GM19193 (cell line): ENCODE data around the gene ECI1.

ENCODE experiments used
- POLR2A ChIP-seq: IDR thresholded peaks from 4 replicates; pipeline ENCODE4 v1.6.1; 2011; ENCODE audit not compliant: insufficient read depth, insufficient read length; ENCODE audit errors: extremely low read depth

The ECI1 gene

DNA sequence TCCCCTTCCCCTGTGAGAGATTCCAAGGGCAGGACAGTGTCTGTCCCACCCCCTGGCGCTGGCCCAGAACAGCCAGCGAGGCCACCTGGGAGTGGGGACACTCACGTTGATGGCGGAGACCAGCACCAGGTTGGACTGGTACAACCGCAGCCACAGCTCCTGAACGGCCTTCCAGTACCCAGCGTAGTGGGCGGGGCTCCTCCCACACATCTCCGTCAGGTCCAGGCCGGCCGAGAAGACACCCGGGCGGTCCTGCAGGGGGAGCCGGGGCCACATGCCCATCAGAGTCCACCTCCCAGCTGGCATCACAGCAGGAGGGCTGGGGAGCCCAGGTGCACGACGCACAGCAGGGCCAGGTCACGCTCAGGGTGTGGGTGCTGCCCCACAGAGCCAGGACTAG, 7.1 kb downstream of the ECI1 start:
- TF ChIP-seq POLR2A = no peak

DNA sequence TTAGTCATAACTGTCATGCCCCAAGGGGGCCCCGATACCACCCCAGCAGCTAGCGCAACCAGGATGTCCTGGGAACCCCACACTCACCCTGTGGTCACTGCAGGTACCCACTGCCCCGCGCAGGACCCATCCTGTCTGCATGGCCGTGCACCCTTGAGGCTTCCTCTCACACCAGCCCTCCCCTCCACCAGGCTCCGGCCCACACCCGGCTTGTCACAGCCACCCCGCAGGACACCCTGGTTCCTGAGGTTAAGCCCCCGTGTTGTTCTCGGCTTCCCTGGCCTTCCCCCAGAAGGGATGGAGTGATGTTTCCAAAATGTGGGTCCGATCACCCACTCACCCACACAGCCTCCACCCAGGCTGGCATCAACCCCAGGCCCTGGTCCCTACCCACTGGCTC, 7.6 kb downstream of the ECI1 start:
- no peak for TF ChIP-seq POLR2A

DNA sequence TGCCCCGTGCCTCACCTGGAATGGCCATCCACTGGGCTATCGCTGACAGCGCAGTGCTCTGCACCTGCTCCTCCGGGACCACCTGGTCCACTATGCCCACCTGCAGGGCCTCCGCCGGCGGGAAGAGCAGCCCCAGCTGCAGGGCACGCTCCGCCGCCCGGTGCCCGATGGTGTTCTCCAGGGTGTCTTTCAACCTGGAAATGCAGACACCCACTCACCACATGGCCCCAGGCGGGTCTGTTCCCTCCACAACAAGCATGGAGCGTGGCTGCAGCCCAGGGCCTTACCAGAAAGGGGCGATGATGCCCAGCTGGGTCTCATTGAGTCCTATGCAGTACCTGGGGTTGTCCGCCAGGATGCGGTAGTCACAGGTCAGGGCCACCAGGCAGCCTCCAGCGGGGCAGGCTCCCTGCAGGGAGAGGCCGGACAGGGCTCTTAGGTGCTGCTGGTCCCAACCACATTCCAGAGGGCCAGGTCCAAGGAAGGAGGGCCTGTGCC, 8.3 kb downstream of the ECI1 start:
- TF ChIP-seq POLR2A = no peak

DNA sequence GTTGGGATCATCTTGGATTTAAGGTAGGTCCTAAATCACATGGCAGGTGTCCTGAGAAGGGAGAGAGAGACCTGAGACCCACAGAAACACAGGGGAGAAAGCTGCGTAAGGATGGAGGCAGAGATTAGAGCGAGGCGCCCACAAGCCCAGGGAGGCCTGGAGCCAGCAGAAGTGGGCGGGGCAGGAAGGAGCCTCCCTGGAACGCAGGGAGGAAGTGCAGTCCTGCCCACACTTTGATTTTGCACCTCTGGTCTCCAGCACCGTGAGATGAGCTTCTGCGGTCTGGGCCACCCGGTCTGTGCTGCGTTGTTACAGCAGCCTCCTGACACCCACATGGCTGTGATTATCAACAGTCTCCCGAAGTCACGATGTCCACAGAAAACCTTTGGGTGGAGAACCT, 8.8 kb downstream of the ECI1 start:
- TF ChIP-seq POLR2A = no peak

DNA sequence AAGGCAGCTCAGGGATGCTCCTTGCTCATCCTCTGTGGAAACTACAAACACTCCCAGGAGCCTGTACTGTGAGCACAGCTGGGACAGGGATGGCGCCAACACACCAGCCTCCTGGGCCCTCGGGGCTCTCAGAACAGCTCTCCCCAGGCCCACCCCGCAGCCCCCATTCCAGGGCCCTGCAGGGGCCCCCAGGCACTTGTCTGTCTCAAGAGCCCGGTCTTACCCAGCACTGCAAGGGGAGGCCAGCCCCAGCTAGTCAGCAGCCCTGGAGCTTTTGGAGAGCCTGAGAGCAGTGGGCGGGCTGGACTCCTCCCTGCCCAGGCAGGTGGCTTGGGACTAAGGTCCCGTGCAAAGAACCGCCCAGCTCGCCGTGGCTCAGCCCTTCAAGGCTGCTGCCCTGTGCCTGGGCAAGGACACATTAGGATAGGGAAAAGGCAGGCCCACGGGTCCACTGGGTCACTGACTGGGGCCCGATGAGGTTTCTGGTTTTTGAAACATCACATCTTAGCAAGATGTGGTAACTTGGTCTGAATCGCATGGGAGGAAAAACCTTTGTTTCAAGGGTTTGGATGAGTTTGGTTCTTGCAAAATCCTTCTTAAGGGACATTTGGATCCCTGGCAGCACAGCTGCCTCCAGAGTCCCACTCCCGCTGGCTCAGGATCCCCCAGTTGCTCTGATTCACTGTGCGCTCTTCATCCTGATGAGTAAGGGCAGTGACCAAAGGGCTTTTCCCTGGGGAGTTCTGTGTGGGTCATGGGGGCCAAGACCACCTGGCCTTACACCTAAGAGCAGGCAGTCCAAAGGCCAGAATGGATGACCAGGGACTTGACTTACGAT, 12.3 kb downstream of the ECI1 start:
- TF ChIP-seq POLR2A = no peak

DNA sequence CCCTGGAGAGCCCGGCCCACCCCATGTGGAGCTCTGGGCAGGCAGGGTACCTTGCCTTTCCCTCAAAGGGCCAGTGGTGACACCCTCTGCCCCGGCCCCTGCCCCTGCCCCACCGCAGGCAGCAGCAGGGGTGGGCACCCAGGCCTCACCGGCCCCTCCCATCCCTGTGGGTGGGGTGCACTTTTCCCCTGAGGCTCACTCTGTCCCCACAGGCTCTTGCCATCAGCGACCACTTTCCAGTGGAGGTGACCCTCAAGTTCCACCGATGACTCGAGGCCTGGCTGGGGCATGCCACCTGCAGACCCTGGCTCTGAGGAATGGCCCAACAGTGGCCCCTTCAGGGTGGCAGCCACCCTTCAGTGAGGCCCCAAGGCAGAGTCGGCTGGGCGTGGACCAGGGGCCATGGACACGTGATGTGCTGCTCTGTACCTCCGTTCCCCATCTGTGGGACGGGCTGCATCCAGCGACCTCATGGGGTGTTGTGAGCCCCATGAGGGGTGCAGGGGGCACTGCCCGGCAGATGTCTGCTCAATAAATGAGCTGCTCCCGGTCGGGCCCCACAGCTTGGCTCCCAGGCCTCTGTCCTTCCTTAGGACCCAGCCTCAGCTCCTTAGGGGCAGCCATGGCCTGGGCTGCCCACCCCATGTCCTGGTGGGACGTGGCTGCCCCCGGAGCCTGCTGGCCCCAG, 13.1 kb downstream of the ECI1 start:
- no peak for TF ChIP-seq POLR2A

DNA sequence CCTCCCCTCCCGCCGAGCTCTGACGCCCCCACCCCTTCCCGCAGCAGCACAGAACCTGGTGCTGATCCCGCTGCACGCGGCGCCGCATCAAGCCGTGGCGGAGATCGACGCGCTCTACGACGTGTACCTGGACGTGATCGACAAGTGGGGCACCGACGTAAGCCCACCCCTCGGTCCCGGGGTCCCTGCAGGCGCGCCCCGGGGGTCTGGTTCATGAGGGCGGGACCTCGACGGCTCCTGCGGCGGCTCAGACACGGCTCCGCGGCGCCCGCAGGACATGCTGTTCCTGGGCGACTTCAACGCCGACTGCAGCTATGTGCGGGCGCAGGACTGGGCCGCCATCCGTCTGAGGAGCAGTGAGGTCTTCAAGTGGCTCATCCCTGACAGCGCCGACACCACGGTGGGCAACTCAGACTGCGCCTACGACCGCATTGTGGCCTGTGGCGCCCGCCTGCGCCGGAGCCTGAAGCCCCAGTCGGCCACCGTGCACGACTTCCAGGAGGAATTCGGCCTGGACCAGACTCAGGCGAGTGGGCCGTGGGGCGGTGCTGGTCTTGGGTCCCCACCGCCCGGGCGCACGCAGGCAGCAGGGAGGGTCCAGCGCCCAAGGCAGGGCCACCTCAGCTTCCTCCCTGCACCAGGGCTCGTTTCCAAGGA, 13.8 kb downstream of the ECI1 start:
- TF ChIP-seq POLR2A = no peak

DNA sequence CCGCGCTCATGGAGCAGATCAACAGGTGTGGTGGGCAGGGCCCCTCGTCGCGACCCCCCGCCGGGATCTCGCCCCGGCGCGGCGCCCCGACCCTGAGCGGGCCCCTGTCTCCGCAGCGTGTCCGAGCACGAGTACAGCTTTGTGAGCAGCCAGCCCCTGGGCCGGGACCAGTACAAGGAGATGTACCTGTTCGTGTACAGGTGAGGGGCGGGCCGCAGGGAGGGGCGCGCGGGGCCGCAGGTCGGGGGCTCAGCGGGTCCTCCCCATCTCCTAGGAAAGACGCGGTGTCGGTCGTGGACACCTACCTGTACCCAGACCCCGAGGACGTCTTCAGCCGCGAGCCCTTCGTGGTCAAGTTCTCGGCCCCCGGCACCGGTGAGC, 14.3 kb downstream of the ECI1 start:
- TF ChIP-seq POLR2A = no peak

DNA sequence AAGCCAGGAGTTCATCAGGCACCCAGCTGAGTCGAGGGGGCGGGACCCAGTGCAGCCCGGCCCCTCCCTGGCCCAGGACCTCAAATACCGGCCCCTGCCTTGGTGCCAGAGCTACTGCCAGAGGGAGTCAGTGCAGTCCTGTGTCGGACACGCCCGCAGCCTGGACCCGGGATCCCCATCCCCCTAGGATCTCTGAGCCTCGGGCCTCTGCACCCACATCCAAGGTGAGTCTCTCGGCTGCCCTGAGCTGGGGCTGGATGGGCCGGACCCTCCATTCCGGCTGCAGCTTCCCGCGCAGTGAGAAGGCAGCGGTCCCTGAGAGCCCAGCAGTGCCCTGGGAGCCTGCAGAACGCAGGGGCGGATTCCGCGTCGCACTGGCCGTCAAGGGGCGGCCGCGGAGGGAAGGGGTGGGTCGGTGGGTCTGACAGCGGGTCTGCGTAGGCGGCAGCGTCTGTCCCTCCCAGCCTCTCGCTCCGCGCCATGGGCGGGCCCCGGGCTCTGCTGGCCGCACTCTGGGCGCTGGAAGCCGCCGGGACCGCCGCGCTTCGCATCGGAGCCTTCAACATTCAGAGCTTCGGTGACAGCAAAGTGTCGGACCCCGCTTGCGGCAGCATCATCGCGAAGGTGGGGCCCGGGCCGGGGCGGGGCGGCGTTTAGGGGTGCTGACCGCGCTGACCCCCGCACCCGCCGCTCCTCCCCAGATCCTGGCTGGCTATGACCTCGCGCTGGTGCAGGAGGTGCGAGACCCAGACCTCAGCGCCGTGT, 14.9 kb downstream of the ECI1 start, which contains the start of gene DNASE1L2:
Gene DNASE1L2 (plus strand): TSS at position 108 of the 765 bp plus-strand sequence. CDS start 373 bp downstream, at position 481.
- no peak for TF ChIP-seq POLR2A

DNA sequence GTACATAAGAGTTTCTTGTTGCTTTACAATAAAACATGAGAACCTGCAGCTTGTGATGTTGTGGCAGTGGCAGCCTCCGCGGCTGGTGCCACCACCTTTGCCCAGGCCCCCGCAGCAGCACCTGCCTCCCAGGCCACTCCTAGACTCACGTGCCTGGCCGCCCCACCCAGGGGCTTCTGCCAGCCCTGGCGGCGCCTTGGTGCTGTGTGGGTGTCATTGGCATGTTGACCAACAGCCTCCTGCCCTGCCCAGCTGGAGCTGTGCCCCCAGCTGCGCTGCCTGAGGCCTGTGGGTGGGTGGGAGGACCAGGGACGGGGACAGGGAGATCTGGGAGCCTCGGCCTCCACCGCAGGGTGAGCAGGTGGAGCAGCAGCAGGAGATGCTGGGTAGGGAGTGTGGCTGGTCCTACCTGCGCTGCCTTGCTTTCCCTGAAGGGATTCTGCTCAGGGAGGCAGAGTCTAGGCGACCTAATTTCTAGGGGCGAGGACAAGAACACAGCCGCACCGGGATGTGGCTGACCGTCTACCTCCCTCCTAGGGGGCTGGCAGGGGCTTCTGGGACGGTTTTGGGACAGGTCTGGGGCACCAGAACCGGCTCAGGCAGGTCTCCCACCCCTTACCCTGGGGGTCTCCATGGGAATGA, 15.6 kb downstream of the ECI1 start:
- no peak for TF ChIP-seq POLR2A

DNA sequence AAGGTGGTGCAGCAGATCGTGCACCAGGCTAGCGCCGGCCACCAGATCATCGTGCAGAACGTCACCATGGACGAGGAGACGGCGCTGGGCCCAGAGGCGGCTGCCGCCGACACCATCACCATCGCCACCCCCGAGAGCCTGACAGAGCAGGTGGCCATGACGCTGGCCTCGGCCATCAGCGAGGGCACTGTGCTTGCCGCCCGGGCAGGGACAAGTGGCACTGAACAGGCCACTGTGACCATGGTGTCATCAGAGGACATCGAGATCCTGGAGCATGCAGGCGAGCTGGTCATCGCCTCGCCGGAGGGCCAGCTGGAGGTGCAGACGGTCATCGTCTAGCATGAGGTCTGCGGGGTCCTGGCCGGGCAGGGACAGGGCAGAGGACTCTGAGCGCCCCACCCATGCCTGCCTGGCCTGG, 16.1 kb downstream of the ECI1 start:
- TF ChIP-seq POLR2A = no peak

DNA sequence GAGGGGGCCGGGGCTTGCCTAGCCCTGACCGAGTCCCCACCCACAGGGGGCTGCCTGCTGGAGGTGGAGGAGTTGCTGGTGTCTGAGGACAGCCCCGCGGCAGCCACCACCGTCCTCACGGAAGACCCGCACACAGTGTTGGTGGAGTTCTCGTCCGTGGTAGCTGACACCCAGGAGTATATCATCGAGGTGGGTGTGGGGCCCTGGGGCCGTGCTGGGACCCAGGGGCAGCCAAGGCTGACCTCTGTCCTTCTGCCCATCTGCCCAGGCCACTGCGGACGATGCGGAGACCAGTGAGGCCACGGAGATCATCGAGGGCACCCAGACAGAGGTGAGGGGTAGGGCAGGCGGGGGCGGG, 16.6 kb downstream of the ECI1 start:
- TF ChIP-seq POLR2A = no peak

DNA sequence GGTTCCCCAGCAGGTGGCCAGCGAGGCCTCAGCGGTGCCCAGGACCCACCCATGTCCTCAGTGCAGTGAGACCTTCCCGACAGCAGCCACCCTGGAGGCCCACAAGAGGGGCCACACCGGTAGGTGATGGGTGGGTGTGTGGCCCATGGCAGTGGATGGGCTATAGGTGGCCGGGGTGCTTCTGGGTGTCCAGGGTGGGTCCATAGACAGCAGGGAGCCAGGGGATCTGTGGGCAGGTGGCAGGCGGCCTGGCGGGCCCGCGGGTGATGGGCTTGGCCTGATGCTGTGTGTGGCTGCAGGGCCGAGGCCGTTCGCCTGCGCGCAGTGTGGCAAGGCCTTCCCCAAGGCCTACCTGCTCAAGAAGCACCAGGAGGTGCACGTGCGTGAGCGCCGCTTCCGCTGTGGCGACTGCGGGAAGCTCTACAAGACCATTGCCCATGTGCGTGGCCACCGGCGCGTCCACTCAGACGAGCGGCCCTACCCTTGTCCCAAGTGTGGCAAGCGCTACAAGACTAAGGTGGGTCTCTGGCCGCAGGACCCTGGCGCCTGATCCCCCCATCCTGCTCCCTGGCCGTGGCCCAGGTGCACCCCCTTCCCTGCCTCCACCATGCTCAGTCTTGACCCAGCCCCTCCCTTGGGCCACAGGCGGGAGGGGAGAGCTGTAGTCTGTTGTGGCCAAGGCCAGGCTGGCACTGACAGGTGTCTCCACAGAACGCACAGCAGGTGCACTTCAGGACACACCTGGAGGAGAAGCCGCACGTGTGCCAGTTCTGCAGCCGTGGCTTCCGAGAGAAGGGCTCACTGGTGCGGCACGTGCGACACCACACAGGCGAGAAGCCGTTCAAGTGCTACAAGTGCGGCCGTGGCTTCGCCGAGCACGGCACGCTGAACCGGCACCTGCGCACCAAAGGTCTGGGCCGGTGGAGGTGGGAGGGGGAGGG, 17.2 kb downstream of the ECI1 start:
- TF ChIP-seq POLR2A = no peak
